Measurements from ENCODE around the gene SERPINA4. TPM values are rescaled to one million over a fixed set of nuclear protein-coding genes. Genes with fewer than 3 reads are reported as not detected.
"Not testable (repeated sequence)": the region's sequence is repeated elsewhere in the genome, so short reads cannot be mapped to it uniquely, and the experiment has no call there.

SERPINA4 gene
- total RNA-seq, 1 experiment from 2014 or later = not detected

DNA sequence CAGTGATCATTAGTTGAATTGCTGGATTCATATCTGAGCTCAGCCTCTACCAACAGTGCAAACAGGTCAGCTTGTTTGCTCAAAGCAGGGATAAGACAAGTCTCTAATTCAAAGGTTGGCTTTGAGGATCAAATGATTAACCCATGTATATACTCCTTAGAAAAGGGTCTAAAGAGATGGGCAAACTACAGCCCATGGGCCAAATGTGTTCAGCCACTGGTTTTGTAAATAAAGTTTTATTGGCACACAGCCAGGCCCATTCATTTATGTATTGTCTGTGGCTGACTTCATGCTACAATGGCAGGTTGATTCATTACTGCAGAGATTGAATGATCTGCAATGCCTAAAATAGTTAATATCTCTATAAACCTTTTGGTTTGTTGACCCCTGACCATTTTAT is 3.1 kb downstream of the SERPINA4 start:
- DNase-seq (ENCODE audit: extremely low read depth, low read depth) = no peak

DNA sequence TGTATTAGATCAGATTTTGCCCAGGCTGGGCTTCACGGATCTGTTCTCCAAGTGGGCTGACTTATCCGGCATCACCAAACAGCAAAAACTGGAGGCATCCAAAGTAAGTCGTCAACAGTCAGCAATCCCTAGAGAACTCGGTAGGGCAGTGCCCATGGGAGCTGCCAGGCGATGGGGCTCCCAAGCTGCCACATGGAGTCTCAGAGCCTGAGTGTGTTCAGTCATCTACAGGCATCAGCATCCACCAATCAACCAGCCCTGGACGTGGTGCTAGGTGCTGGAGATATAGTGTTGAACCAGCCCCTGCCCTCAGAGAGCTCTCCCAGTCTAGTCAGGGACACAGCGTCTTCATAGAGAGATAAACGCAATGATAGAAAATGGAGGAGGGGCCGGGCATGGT is 6.9 kb downstream of the SERPINA4 start:
- no peak for DNase-seq (ENCODE audit: extremely low read depth, low read depth)

DNA sequence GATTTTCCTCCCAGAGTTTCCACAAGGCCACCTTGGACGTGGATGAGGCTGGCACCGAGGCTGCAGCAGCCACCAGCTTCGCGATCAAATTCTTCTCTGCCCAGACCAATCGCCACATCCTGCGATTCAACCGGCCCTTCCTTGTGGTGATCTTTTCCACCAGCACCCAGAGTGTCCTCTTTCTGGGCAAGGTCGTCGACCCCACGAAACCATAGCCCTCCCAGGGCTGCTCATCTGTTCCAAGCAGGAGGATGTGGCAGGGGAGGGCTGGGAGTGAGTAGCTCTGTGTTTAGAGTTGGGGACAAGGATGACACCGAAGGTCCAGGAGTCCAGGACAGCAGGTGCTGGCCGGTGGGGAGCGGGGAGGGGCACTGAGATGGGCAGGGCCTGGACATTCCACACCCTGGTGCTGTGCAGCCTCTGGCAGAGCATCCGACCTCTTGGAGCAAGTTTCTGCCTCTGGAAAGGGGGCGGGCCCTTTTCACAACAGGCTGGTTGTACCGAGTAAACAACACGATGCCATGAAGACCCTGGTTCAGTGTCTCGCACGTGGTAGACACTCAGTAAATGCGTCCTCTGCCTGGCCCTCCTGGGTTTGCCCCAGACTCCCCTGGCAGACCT is 8.2 kb downstream of the SERPINA4 start:
- DNase-seq (ENCODE audit: extremely low read depth, low read depth) = no peak

DNA sequence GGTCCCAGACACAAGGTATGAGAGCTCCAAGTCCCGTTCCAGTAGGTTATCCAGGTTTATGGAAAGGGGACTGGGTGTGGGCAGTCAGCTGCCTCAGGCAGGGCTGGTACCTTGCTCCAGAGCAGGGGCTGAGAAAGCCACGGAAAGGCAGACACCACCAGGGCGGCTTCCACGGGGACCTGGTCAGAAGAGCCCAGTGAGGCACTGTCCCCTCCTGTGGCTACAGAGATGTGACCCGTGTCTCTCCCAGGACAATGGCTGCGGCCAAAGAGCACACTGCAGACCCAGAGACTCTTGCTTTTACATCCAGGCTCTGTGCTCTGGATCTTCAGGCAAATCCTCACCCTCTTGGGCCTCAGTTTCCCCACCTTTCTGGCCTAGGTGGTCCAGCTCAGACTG is 8.8 kb downstream of the SERPINA4 start:
- no peak for DNase-seq (ENCODE audit: extremely low read depth, low read depth)

DNA sequence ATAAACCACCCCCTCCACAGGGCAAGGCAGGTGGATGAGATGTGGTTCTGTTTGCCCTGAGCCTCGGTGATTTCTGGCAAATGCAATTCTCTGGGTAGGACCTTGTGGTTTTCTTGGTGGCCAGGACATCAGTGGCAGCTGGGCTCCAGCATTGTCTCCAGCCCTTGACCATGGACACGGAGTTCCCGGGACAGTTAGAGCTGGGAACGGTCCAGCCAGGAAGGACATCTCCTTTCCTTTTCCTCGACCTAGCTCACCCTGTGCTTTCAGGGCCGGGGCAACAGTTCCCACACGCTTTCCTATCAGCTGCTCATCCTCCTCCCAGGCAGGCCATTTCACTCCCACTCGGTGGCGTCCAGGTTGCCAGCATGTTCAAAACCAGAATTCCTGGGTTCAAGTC is 9.2 kb downstream of the SERPINA4 start:
- no peak for DNase-seq (ENCODE audit: extremely low read depth, low read depth)

DNA sequence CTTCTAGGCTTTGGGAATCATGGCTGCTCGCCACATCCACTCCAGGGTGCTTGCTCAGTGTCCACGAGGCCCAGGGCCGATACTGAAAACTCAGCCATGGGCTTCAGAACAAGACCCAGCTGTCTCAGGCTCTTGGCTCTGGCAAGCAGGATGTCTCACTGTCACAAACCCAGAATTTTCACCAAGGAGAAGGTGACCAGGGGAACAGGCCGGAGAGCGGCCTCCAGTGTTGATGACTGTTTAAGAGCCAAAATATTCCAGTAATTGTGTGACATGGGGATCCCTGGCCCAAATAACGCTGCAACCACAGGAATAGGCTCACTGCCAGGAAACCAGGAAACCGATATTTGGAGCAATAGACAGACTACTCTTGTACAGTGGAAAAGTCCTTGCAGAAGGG is 10.2 kb downstream of the SERPINA4 start:
- DNase-seq (ENCODE audit: extremely low read depth, low read depth) = no peak

DNA sequence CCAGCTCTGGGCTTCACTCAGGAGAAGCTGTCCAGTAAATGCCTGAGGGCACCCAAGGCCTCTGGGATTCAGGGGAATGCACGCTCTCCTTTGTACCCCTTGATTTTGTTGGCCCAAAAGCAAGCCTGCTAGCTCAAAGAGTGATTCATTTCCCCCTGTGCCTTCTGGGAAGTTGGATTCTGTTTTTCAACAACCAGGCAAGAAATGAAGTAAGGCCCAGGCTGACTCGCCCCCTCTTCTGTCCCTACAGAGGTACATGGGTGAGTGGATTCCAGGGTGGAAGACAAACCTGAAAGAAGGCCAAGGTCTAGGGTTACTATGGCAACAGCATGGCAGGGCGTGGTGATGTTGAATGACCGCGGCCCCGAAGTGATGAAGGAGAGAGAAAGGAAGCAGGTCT is 10.7 kb downstream of the SERPINA4 start:
- DNase-seq (ENCODE audit: extremely low read depth, low read depth) = no peak

DNA sequence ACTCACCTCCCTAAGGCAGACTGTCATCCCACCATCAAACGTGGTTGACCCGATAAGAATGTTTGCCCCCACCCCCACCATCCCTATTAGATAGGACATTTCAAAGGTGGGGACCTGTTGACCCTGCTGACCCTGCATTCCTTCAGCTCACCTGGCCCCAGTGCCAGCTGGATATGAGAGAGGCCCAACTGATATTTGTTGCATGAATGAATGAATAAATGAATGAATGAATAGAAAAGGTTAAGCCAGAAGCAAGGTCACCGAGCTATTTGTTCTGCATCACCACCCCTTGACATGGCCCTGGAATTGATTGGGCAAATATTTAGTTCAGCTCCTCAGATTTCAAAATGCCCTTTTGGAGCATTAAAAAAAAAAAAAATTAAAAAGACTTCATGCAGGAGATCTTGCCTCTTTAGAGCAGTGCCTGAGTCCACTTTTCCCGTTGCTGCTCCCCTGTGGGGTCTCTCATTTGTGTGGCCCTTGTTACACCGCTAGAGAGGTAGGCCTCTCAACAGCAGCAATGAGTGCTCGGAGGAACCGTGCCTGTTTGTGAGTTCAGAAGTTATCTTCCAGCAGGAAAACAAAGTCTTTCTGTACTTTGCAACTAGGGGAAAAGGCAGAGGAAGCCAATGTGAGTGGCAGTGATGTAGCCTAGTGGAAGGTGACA is 11.5 kb downstream of the SERPINA4 start:
- no peak for DNase-seq (ENCODE audit: extremely low read depth, low read depth)

DNA sequence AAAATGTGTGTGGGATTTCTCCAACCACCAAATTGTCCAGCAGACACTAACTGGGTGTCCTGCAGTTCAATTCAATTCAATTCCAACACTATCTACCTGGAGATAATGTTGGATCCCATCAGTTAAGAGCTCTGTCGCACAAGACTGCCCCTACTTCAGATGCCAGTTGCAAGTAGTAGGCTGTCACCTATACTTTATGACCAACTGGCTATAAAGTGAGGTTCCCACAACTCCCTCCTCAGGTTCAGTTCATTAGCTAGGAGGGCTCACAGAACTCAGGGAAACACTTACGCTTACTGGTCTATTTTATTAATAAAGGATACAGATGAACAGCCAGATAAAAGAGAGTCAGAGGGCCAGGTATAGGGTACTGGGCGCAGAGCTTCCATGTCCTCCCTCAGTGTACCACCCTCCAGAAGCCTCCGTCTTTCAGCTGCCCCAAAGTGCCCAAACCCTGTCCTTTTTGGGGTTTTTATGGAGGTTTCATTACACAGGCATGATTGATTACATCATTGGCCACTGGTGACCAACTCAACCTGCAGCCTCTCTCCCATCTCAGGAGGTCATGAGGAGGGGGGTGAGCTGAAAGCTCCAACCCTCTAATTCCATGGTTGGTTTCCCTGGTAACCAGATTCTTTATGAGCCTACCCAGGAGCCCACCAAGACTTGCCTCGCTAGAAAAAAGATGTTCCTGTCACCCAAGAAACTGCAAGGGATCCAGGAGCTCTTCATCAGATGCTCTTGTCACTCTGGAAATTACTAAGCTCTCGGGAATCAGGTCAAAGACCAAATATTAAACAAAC is 12.4 kb downstream of the SERPINA4 start:
- DNase-seq (ENCODE audit: extremely low read depth, low read depth) = no peak

DNA sequence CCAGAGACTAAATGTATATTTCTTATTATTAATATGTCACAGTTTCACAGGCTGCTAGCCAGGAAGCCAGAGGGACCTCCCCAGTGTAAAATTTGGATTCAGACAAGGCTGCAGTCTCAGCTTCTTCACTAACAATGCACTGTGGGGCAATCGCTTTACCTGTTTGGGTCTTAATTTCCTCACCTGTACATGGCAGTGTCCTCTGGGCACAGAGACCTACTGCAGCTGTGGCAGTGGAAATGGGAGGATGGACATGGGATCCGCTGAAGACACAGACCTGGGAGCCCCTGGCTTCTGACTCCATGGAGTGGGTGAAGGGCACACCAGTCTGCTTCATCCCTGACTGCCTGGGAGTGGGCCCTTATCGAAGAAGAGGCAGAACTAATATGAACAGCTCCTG is 13.1 kb downstream of the SERPINA4 start:
- DNase-seq (ENCODE audit: extremely low read depth, low read depth) = no peak

DNA sequence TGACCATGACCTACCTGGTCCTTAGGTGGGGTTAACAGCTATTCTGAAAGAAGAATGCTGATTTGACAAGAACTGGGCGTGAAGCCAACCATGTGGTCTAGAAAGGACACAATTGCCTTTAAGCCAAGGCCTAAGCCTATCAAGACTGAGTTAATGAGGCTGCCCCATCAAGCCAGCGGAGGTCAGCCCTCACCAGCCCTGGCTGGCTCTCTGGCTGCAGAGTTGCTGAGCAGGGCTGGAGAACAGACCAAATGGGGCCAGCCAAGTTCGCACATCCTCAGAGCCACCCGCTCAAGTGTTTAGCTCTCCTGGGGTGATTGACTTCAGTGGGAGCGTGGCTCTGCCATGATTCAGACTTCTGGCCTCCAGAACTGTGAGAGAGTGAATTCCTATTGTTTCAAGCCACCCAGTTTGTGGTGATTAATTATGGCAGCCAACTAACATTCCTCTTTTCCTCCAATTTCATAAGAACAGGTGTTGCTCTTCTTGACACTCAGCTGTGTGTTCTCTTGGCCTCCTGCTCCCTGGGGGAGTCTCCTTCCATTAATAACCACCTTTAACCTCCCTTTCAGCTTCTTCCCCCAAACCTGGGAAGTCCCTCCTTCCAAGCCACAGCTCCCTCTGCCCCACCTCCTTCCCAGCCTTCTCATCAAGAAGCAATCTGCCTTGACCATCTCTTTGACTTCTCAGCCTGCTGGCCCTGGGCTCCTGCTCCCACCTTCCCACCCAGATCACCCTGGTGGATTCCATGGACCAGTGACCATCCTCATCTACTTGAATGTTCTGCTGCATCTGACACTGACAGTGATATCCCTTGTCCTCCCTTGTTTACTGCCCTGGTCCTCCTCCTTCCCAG is 14.7 kb downstream of the SERPINA4 start:
- DNase-seq (ENCODE audit: extremely low read depth, low read depth) = no peak

DNA sequence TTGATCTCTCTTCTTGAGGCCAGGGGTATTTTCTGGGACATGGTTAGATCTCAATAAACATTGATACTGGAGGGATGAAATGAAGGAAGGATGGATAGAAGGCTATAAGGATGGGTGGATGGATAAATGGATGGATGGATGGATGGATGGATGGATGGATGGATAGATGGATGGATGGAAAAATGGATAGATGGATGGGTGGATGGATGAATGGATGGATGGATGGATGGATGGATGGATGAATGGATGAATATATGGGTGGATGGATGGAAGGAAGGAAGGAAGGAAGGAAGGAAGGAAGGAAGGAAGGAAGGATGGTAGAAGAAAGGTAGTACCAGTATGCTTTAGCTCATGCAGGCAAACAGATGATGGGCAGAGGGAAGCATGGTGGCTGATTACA is 16.2 kb downstream of the SERPINA4 start:
- not testable (repeated sequence) for DNase-seq (ENCODE audit: extremely low read depth, low read depth)

DNA sequence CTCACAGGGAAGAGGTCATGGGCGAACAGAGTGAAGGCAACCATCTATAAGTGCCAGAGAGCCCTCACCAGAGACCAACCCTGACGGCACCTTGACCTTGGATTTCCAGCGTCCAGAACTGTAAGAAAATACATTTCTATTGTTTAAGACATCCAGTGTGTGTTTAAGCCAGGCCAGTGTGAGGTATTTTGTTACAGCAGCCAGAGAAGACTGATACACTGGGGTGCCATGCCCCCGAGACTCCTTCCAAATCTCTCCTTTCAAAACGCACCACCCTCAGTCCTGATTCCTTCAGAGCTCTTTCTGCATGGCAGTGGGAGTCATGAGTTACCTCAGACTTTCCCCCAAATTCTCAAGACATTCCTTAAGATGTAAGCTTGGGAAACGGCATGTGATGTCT is 17.5 kb downstream of the SERPINA4 start:
- DNase-seq (ENCODE audit: extremely low read depth, low read depth) = no peak

DNA sequence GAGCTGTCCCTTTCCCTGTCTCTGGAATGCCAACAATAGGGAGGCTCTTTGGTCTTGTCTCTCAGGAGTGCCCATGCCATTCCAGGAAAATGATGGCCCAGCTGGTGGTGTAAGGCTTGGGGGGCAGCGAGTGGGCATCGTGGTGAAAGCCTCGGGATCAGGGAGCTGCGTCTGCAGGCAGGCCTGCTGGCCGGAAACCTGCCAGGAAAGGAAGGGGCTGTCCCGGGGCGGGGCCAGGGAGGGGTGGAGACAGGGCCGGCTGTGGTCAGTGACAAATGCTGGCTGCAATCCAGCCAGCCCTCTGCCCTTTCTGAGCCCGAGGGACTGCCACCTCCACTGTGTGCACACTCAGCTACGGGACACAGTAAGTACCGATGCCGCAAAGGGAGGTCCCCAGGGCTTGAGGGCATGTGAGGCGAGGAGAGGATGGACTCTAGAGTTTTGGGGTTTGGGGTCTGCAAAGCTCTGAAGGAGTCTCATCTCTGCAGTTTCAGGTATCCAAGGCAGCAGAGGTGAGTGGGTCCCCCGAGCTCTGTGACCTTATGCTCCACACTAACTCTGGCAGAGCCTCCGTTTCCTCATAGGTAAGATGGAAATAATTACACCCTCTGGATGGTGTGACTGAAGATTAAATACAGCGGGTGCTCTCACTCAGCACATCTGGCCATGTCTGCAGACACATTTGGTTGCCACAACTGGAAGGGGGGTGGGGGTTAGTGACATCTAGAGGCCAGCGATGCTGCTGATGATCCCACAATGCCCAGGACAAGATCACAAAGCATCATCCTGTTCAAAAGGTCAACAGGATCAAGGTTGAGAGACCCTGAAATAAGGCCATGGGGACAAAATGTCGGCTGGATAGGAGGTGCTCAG is 20.1 kb downstream of the SERPINA4 start, which contains the start of gene SERPINA5:
Gene SERPINA5, plus strand, starts transcription at position 300 of the 873 bp plus-strand sequence. CDS start 5,937 bp downstream, outside the sequence.
- no peak for DNase-seq (ENCODE audit: extremely low read depth, low read depth)

DNA sequence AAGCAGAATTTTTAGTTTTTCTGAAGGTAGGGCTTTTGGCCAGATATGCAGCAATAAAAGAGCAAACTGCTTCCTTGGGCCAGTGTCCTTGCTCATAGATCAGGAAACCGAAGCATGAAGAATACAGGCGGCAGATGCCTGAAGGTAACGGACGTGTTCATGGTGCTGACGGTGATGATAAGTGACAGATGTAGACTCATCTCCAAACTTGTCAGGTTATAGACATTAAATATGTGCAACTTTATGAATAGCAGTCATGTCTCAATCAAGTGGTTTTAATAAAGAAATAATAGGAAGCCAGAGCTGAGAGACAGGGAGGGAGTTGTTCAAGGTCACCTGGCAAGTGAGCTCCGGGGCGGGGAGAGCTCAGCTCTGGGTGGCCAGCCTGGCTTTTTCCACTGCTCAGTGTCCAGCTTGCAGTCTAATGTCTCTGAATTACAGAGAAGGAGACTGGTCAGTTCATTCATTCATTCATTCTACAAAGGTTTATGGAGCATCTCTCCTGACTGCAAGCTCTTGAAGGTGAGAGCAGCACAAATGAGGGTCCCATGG is 21.0 kb downstream of the SERPINA4 start:
- DNase-seq (ENCODE audit: extremely low read depth, low read depth) = no peak

DNA sequence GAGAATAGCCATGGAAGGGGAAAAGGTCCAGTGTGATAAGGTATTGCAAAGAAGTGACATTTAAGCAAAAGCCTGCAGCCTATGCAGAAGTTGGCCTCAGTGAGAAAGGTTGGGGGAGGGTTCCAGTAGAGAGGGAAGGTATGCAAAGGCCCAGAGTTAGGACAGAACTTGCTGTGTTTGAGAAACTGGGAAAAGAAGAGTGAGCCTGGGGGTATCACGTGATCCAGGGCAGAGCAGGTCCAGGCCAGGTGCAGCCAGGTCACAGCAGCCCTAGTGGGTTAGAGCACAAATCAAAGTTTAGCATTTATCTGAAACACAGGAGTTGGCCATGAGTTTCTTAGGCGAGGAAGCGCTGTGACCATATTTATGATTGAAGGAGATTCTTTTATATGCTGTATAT is 21.6 kb downstream of the SERPINA4 start:
- no peak for DNase-seq (ENCODE audit: extremely low read depth, low read depth)

DNA sequence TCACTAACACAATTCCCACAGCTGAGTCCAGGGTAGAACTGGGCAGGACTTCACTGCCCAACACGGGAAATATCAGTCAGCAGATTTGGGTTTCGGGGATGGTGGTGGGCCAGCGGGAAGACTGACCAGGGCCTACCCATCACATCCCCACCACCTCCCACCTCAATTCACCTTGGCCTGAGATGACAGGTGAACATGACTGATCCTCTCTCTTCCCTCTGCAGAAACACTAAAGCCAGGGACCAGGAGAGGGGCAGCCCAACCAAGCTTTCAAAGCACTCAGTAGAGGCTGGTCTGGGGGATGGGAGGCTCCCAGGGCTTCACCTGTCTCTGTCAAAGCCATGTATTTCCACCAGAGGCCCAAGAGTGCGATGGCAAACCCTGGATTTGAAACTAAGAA is 22.3 kb downstream of the SERPINA4 start:
- DNase-seq (ENCODE audit: extremely low read depth, low read depth) = no peak

DNA sequence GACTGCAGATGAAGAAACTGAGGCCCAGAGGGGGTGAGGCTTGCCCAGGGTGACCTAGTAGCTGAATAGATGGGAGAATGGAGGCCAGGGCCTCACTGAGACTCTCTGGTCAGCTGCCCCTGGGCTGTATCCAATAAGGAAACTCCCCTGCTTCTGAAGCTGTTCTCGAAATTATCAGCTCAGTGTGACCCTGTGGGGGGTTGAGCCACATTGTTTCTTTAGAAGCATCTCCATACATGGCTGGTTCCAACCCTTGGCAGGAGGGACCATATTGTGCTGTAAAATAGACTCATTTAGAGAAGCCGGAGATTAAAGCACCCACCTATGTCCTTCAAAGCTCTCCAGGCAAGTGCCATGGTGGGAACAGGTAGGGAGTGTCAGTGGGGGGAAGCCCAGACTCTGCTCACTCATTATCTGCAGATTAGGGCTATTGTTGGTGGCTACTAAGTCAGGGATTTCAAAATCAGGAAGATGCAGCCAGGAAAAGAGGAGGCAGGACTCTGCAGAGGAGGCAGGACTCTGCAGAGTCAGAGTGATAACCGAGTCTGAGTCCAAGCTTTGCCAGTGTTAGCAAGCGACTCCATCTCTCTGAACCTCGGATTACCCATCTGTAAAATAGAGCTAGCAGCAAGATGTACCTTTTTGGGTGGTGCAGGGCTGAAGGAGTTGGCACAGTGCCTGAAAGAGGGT is 23.5 kb downstream of the SERPINA4 start:
- DNase-seq (ENCODE audit: extremely low read depth, low read depth) = no peak

DNA sequence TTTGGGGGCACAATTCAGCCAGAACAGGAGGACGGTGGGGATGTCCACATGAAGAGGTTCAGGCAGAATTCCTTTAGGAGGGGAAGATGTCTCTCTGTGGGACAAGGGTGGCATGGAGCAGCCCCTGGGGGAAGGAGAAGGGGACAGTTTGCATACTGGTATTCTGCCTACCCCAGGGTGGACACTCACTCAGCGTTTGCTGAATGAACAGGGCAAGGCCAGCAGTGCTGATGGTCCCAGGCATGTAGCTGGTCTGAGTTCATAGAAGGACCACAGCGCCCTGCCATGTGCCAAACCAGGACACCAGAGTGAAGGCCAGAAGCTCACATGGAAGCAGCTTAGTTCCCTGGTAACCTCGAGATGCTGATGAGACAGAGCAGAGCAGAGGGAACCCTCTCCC is 25.4 kb downstream of the SERPINA4 start:
- DNase-seq (ENCODE audit: extremely low read depth, low read depth) = no peak

Data from NCI-H460 (cell line).